Brain pericyte (primary cell): ENCODE data around the gene TMPRSS11B.
A peak's percentile ranks its signal among the peaks of the same experiment; 100 is the strongest.
"Not testable (repeated sequence)": the region's sequence is repeated elsewhere in the genome, so short reads cannot be mapped to it uniquely, and the experiment has no call there.

Source experiments
- DNase-seq: peaks from one replicate; pipeline ENCODE4 v3.0.0-alpha.2; 2012; ENCODE audit warnings: low read depth, low spot score

Gene TMPRSS11B

GRCh38 chr4:68245594-68245993 is at the start of gene TMPRSS11B:
TSS of gene TMPRSS11B (minus strand) at chr4:68245694. CDS start at chr4:68245558, 136 bp downstream.
- DNase-seq = no peak

GRCh38 chr4:68291256-68291655 is 45.8 kb upstream of the TMPRSS11B start:
- no peak for DNase-seq

GRCh38 chr4:68288393-68288740 is 42.9 kb upstream of the TMPRSS11B start:
- no peak for DNase-seq

- no peak for DNase-seq
Measured at GRCh38 chr4:68287704-68288392, 42.4 kb upstream of the TMPRSS11B start.

GRCh38 chr4:68283714-68284113 is 38.2 kb upstream of the TMPRSS11B start:
- DNase-seq = no peak

GRCh38 chr4:68283095-68283494 is 37.6 kb upstream of the TMPRSS11B start:
- DNase-seq = no peak

GRCh38 chr4:68281796-68282740 is 36.6 kb upstream of the TMPRSS11B start:
- DNase-seq = not testable (repeated sequence)

- no peak for DNase-seq
Measured at GRCh38 chr4:68278029-68278428, 32.5 kb upstream of the TMPRSS11B start.

- no peak for DNase-seq
Measured at GRCh38 chr4:68277627-68278026, 32.1 kb upstream of the TMPRSS11B start.

- DNase-seq = no peak
Measured at GRCh38 chr4:68272860-68273259, 27.4 kb upstream of the TMPRSS11B start.

- DNase-seq = no peak
Measured at GRCh38 chr4:68272380-68272779, 26.9 kb upstream of the TMPRSS11B start.

GRCh38 chr4:68271851-68272357 is 26.4 kb upstream of the TMPRSS11B start:
- peak; percentile 16 for DNase-seq

GRCh38 chr4:68267433-68267944 is 22.0 kb upstream of the TMPRSS11B start:
- DNase-seq = no peak

- no peak for DNase-seq
Measured at GRCh38 chr4:68264875-68265565, 19.5 kb upstream of the TMPRSS11B start.

GRCh38 chr4:68259191-68259590 is 13.7 kb upstream of the TMPRSS11B start:
- no peak for DNase-seq

GRCh38 chr4:68257719-68258118 is 12.2 kb upstream of the TMPRSS11B start:
- DNase-seq = no peak

GRCh38 chr4:68256284-68256683 is 10.8 kb upstream of the TMPRSS11B start:
- DNase-seq = no peak

- no peak for DNase-seq
Measured at GRCh38 chr4:68250151-68250930, 4.8 kb upstream of the TMPRSS11B start.

GRCh38 chr4:68249434-68249833 is 3.9 kb upstream of the TMPRSS11B start:
- no peak for DNase-seq

GRCh38 chr4:68240620-68241019 is 4.9 kb downstream of the TMPRSS11B start:
- DNase-seq = no peak

GRCh38 chr4:68228568-68228967 is 16.9 kb downstream of the TMPRSS11B start:
- no peak for DNase-seq
